ENCODE measurements around the gene GIGYF2. TPM values are rescaled to one million over a fixed set of nuclear protein-coding genes. Genes with fewer than 3 reads are reported as not detected.
A peak's percentile ranks its signal among the peaks of the same experiment; 100 is the strongest.

Gene GIGYF2
- total RNA-seq, 2 donors from 2014 or later, result 62.5 to 72.3 TPM

DNA sequence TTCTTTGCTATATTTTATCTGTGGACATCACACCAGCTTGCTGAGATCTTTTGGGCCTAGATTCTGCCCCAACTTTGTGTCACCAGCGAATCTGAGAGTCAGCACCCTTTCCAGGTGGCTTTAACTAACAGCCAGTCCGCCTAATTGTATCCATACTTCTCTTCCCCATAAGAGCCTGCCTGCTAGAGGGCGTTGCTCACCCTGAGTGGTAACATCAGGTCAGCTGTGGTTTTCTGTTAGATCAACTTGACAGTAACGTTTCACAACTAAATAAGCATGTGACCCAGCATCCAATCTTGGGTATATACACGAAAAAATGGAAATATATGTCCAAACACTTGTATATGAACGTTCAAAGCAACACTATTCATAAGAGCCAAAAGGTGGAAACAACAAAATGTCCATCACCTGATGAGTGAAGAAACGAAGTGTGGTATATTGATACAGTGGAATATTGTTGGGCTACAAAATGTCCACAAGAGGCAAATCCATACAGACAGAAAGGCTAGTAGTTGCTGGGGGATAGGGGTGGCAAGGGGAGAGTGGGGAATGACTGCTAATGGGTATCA lies 38.8 kb upstream of the GIGYF2 start:
- H3K9me3 Mint-ChIP-seq, result no peaks in the 10 kb centered on the region
- H3K36me3 Mint-ChIP-seq (ENCODE audit: low read depth), result peaks cover 2% of the 10 kb centered on the region
- no peaks in the 10 kb centered on the region for H3K36me3 ChIP-seq (ENCODE audit: control insufficient read depth, insufficient read depth, low read length)
- H3K27ac Mint-ChIP-seq, result no peak overlapping the region
- DNase-seq, result no peak
- H3K4me1 Mint-ChIP-seq, result no peaks in the 10 kb centered on the region
- H3K4me3 Mint-ChIP-seq, result no peak overlapping the region
- no peaks in the 10 kb centered on the region for H3K9me3 ChIP-seq (ENCODE audit: control insufficient read depth, low read length)
- peaks cover 3% of the 10 kb centered on the region for H3K27me3 Mint-ChIP-seq (ENCODE audit: insufficient read depth)
- H3K9ac ChIP-seq (ENCODE audit: extremely low read depth, low read length, poor library complexity, severe bottlenecking), result no peak overlapping the region
- H3K4me1 ChIP-seq (ENCODE audit: control insufficient read depth, insufficient read depth, low read length), result no peaks in the 10 kb centered on the region
- TF ChIP-seq, protein P1, sequence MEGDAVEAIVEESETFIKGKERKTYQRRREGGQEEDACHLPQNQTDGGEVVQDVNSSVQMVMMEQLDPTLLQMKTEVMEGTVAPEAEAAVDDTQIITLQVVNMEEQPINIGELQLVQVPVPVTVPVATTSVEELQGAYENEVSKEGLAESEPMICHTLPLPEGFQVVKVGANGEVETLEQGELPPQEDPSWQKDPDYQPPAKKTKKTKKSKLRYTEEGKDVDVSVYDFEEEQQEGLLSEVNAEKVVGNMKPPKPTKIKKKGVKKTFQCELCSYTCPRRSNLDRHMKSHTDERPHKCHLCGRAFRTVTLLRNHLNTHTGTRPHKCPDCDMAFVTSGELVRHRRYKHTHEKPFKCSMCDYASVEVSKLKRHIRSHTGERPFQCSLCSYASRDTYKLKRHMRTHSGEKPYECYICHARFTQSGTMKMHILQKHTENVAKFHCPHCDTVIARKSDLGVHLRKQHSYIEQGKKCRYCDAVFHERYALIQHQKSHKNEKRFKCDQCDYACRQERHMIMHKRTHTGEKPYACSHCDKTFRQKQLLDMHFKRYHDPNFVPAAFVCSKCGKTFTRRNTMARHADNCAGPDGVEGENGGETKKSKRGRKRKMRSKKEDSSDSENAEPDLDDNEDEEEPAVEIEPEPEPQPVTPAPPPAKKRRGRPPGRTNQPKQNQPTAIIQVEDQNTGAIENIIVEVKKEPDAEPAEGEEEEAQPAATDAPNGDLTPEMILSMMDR (conservative IDR thresholded peaks at IDR 0.05), result peak; percentile 47
- no peak overlapping the region for H3K27ac ChIP-seq (ENCODE audit: low read depth, low read length)
- no peaks in the 10 kb centered on the region for H3K27me3 ChIP-seq (ENCODE audit: control insufficient read depth, insufficient read depth, low read length, poor library complexity, severe bottlenecking)
- no peak overlapping the region for H3K4me3 ChIP-seq (ENCODE audit: low read length)
- WGBS, 2 experiments (ENCODE audit: insufficient coverage in 1 of 2, insufficient read length in 1 of 2), result 65 to 75% methylated on average over 3 to 7 of the region's 7 CpGs

DNA sequence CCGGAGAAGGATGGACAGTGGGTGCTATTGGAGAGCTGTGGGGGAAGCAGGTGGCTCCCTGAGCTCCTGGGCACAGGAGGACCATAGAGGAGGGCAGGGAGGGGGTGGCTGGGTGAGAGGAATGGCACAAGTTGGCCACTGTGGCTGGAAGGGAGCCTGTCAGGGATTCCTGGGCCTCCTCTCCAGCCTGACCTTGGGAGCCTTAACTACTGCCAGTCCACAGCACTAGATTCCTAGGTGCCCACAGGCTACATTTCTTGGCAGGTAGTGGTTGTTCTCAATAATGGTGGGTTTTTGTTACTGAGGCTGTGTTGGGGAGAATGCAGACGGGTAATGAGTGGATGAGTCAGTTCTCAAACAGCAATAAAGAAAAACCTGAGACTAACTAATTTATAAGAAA lies 37.8 kb upstream of the GIGYF2 start:
- no peaks in the 10 kb centered on the region for H3K27me3 ChIP-seq (ENCODE audit: control insufficient read depth, insufficient read depth, low read length, poor library complexity, severe bottlenecking)
- H3K9ac ChIP-seq (ENCODE audit: extremely low read depth, low read length, poor library complexity, severe bottlenecking), result no peak overlapping the region
- no peaks in the 10 kb centered on the region for H3K36me3 ChIP-seq (ENCODE audit: control insufficient read depth, insufficient read depth, low read length)
- no peak overlapping the region for H3K27ac ChIP-seq (ENCODE audit: low read depth, low read length)
- H3K9me3 ChIP-seq (ENCODE audit: control insufficient read depth, low read length), result no peaks in the 10 kb centered on the region
- TF ChIP-seq, protein P1 (conservative IDR thresholded peaks at IDR 0.05), result no peak
- no peaks in the 10 kb centered on the region for H3K4me1 Mint-ChIP-seq
- DNase-seq, result no peak
- peaks cover 3% of the 10 kb centered on the region for H3K27me3 Mint-ChIP-seq (ENCODE audit: insufficient read depth)
- 92% methylated on average over 2 of the region's 2 CpGs; no CpG with 5 or more reads in 1 of the 2 experiments for WGBS, 2 experiments (ENCODE audit: insufficient coverage in 1 of 2, insufficient read length in 1 of 2)
- H3K4me3 ChIP-seq (ENCODE audit: low read length), result no peak overlapping the region
- H3K4me3 Mint-ChIP-seq, result no peak overlapping the region
- H3K27ac Mint-ChIP-seq, result no peak overlapping the region
- no peaks in the 10 kb centered on the region for H3K4me1 ChIP-seq (ENCODE audit: control insufficient read depth, insufficient read depth, low read length)
- no peaks in the 10 kb centered on the region for H3K9me3 Mint-ChIP-seq
- peaks cover 2% of the 10 kb centered on the region for H3K36me3 Mint-ChIP-seq (ENCODE audit: low read depth)

DNA sequence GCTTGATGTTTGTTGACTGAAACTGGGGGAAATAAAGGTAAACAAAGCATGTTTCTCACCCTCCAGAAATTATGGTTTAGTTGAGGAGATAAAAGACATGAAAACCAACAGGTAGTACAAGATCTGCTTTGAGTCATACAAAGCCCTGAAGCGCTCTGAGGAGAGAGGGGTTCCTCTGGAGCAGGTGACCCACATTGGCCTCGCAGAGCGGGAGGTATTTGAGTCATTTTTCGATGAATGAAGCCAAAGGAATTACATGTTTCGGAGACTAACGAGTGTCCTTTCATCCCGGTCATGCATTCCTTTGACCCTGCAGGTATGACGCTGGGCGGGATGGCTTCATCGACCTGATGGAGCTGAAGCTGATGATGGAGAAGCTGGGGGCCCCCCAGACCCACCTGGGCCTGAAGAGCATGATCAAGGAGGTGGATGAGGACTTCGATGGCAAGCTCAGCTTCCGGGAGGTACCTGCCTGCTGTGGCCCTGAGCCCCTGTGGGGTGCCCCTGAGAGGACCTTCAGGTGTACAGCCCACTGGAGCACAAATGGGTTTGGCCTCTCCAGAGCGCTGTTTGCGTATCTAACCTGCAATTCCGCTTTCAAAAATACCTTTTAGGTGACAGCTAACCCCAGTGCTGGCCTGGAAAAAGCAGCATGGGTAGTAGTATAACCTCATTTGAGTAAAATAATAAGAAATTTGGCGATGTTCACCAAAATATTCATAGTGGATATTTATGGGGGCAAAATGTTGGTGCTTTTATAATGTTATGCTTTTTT lies 34.5 kb upstream of the GIGYF2 start:
- WGBS, 2 experiments (ENCODE audit: insufficient coverage in 1 of 2, insufficient read length in 1 of 2), result 94 to 95% methylated on average over 11 to 16 of the region's 16 CpGs
- Histone ChIP-seq H3K4me3 (ENCODE audit: low read length) (no peak overlapping the region), H3K27me3 (ENCODE audit: control insufficient read depth, insufficient read depth, low read length, poor library complexity, severe bottlenecking) (no peaks in the 10 kb centered on the region), H3K27ac (ENCODE audit: low read depth, low read length) (no peak overlapping the region), H3K9ac (ENCODE audit: extremely low read depth, low read length, poor library complexity, severe bottlenecking) (no peak overlapping the region), H3K9me3 (ENCODE audit: control insufficient read depth, low read length) (no peaks in the 10 kb centered on the region), H3K36me3 (ENCODE audit: control insufficient read depth, insufficient read depth, low read length) (no peaks in the 10 kb centered on the region), H3K4me1 (ENCODE audit: control insufficient read depth, insufficient read depth, low read length) (no peaks in the 10 kb centered on the region)
- Mint-ChIP-seq H3K4me1 (no peaks in the 10 kb centered on the region), H3K27me3 (ENCODE audit: insufficient read depth) (no peaks in the 10 kb centered on the region), H3K4me3 (no peak overlapping the region), H3K27ac (no peak overlapping the region), H3K36me3 (ENCODE audit: low read depth) (peaks cover 2% of the 10 kb centered on the region), H3K9me3 (no peaks in the 10 kb centered on the region)
- TF ChIP-seq, protein P1 (conservative IDR thresholded peaks at IDR 0.05), result no peak
- no peak for DNase-seq
